Neural progenitor cell (in vitro differentiated cells): ENCODE data around the gene MRPS10.
A peak's percentile ranks its signal among the peaks of the same experiment; 100 is the strongest.

Experiments used
- CTCF ChIP-seq: fragments of 200-600 bp; sonication (generic); IDR thresholded peaks from 2 replicates; pipeline ENCODE4 v1.5.1; 2017; ENCODE audit warnings: antibody characterized with exemption, mild to moderate bottlenecking
- EZH2 ChIP-seq: fragments of 200-600 bp; sonication (generic); IDR thresholded peaks from 2 replicates; pipeline ENCODE4 v1.6.1; 2017; ENCODE audit warnings: antibody characterized with exemption, mild to moderate bottlenecking, moderate library complexity

- TF ChIP-seq CTCF (no peak), EZH2 (peak; percentile 46)
These were observed at the start of gene MRPS10 for GRCh38 chr6:42217519-42218367.
